HepG2 (cell line): Measurements from ENCODE around the gene UTP3. TPM values are rescaled to one million over a fixed set of nuclear protein-coding genes. Genes with fewer than 3 reads are reported as not detected.
A peak's percentile ranks its signal among the peaks of the same experiment; 100 is the strongest.

Experiments used
- ATAC-seq: fragments of 200-7000 bp; cut with Tn5 transposase; 3 replicates; pipeline ENCODE4 v1.9.1; 2020; ENCODE audit warnings: mild to moderate bottlenecking, moderate library complexity
- BruUV-seq: library from RNA; stranded (reverse); fragments of 400-500 nt; replicated peaks from 2 replicates; lab custom pipeline; 2021; lab: Mats Ljungman, UMichigan
- CTCF ChIA-PET: fragments of 300-600 bp; formaldehyde crosslinking; extraction: SDS; loops from one replicate; lab custom pipeline; 2021; ENCODE audit warnings: low total read pairs, inconsistent platforms, low intra/inter-chr PET ratio; lab: Yijun Ruan, JAX
- POLR2A ChIA-PET: fragments of 350-600 bp; sonication (Branson Sonifier 250); formaldehyde crosslinking; loops from one replicate; lab custom pipeline; 2020; ENCODE audit warnings: antibody characterized with exemption, inconsistent platforms; lab: Yijun Ruan, JAX
- DNase-seq: peaks from one replicate; pipeline ENCODE4 v3.0.0-alpha.2; 2015; ENCODE audit warnings: low spot score
- FAIRE-seq: peaks from 3 replicates; lab custom pipeline; 2011; peaks lifted over from hg19 to GRCh38; lab: Jason Lieb, UNC
- H2AFZ ChIP-seq: one replicate; pipeline ENCODE4 v1.6.1; 2011; ENCODE audit warnings: low read length, inconsistent platforms
- H3K27ac ChIP-seq: fragments of 300-600 bp; 3 replicates; pipeline ENCODE4 v1.8.0; 2011; ENCODE audit warnings: mixed run types, mild to moderate bottlenecking, mixed read lengths, low read length, inconsistent platforms; ENCODE audit not compliant: insufficient read depth; ENCODE audit errors: extremely low read length
- H3K27me3 ChIP-seq, 2 experiments: fragments of 200-600 bp in 1 of 2; 2 replicates in 1 of 2; 3 replicates in 1 of 2; pipeline versions ENCODE4 v1.6.0 to v1.8.0; 2011; ENCODE audit warnings: low read length in 2 of 2, mild to moderate bottlenecking in 2 of 2, moderate library complexity in 2 of 2, inconsistent platforms in 1 of 2; ENCODE audit not compliant: insufficient read depth in 2 of 2, control insufficient read depth in 1 of 2
- H3K36me3 ChIP-seq, 2 experiments: fragments of 200-600 bp in 1 of 2; replicated peaks in 1 of 2; 2 replicates in 1 of 2; 3 replicates in 1 of 2; pipeline versions ENCODE4 v1.5.1 to v1.8.0; 2011; ENCODE audit warnings: low read length in 2 of 2, inconsistent platforms in 1 of 2; ENCODE audit not compliant: insufficient read depth in 2 of 2, control insufficient read depth in 1 of 2
- H3K4me1 ChIP-seq: 2 replicates; pipeline ENCODE4 v1.5.1; 2012; ENCODE audit warnings: low read length, inconsistent platforms; ENCODE audit not compliant: insufficient read depth
- H3K4me2 ChIP-seq: 2 replicates; pipeline ENCODE4 v1.6.0; 2011; ENCODE audit warnings: low read depth, low read length, inconsistent platforms
- H3K4me3 ChIP-seq, 3 experiments: fragments of 200-600 bp in 1 of 3; sonication (generic), shearing (Covaris generic) in 1 of 3; replicated peaks in 1 of 3; 2 replicates each; pipeline ENCODE4 v1.5.1; 2011 to 2016; ENCODE audit warnings: low read length in 3 of 3, inconsistent platforms in 2 of 3, low read depth in 2 of 3, mild to moderate bottlenecking in 2 of 3, control low read depth in 1 of 3, mixed read lengths in 1 of 3; ENCODE audit not compliant: insufficient read depth in 1 of 3
- H3K79me2 ChIP-seq: one replicate; pipeline ENCODE4 v1.6.1; 2011; ENCODE audit warnings: low read length, inconsistent platforms; ENCODE audit not compliant: insufficient read depth
- H3K9ac ChIP-seq: 2 replicates; pipeline ENCODE4 v1.6.0; 2011; ENCODE audit warnings: mild to moderate bottlenecking, low read depth, low read length, inconsistent platforms; ENCODE audit not compliant: insufficient read depth
- H3K9me3 ChIP-seq: 2 replicates; pipeline ENCODE4 v1.5.1; 2012; ENCODE audit warnings: mild to moderate bottlenecking, low read length
- H4K20me1 ChIP-seq: 2 replicates; pipeline ENCODE4 v1.6.0; 2011; ENCODE audit warnings: inconsistent platforms, mild to moderate bottlenecking, low read length, moderate library complexity; ENCODE audit not compliant: insufficient read depth
- IKZF4 ChIP-seq: sonication (generic); formaldehyde crosslinking; IDR thresholded peaks from 2 replicates; pipeline ENCODE4 v1.5.1; 2020; ENCODE audit warnings: borderline replicate concordance, mild to moderate bottlenecking, low read depth, missing genetic modification reagents; ENCODE audit errors: not compliant biosample characterization
- IRF2 ChIP-seq: IDR thresholded peaks from 2 replicates; pipeline ENCODE4 v1.6.1; 2018; ENCODE audit warnings: missing genetic modification reagents, missing compliant biosample characterization
- NCOA2 ChIP-seq: sonication (generic); formaldehyde crosslinking; IDR thresholded peaks from 2 replicates; pipeline ENCODE4 v1.8.0; 2022; ENCODE audit warnings: inconsistent platforms
- PAWR ChIP-seq: sonication (generic); formaldehyde crosslinking; IDR thresholded peaks from 2 replicates; pipeline ENCODE4 v1.4.0; 2020; ENCODE audit warnings: missing genetic modification reagents, mild to moderate bottlenecking, borderline replicate concordance
- PAX8 ChIP-seq: sonication (generic); formaldehyde crosslinking; IDR thresholded peaks from 2 replicates; pipeline ENCODE4 v1.8.0; 2022; ENCODE audit warnings: mild to moderate bottlenecking, missing genetic modification reagents, borderline replicate concordance
- RAD51 ChIP-seq: fragments of 450-650 bp; IDR thresholded peaks from 2 replicates; pipeline ENCODE4 v1.6.1; 2016; ENCODE audit warnings: borderline replicate concordance
- RFX3 ChIP-seq: IDR thresholded peaks from 2 replicates; pipeline ENCODE4 v1.6.1; 2016; ENCODE audit warnings: missing biosample characterization, missing genetic modification reagents
- TAF15 ChIP-seq: fragments of 200-400 bp; formaldehyde crosslinking; IDR thresholded peaks from one replicate; pipeline ENCODE4 v1.6.1; 2018; ENCODE audit warnings: mild to moderate bottlenecking, low read depth, low read length; ENCODE audit not compliant: poor library complexity, severe bottlenecking
- WGBS: methylation state at CpG from one replicate; pipeline ENCODE4 v1.1.6; 2017; ENCODE audit warnings: low lambda C conversion rate; 5-methylcytosine and 5-hydroxymethylcytosine counted together
- in situ Hi-C: cut with HindIII; loops from 2 replicates; pipeline ENCODE4 v1.10.0; 2017; ENCODE audit warnings: low pct_unique_long_range_greater_than_20kb; ENCODE audit not compliant: extremely low pct_ligation_motif_present
- intact Hi-C: fragments of 100-400 bp; cut with micrococcal nuclease; formaldehyde crosslinking; loops from one replicate; pipeline ENCODE4 v1.10.0; 2022; ENCODE audit not compliant: unreplicated experiment
- polyA plus RNA-seq, 8 experiments: library from polyadenylated mRNA; depleted of rRNA in 3 of 8; stranded (reverse) in 7 of 8; unstranded in 1 of 8; fragments of >200 nt; fragmentation: Illumina TruSeq in 4 of 8; extraction: Trizol in 4 of 8; gene quantifications; 2 replicates each; pipeline versions ENCODE4 v1.2.1 to v1.2.3, GENCODE V29; 2011 to 2016; ENCODE audit warnings: low read depth in 4 of 8, missing spikeins in 1 of 8, mixed read lengths in 1 of 8; ENCODE audit not compliant: insufficient read depth in 1 of 8
- total RNA-seq, 5 experiments: library from RNA; depleted of rRNA; stranded (reverse); fragments of >200 nt; fragmentation: Illumina TruSeq; extraction: Trizol; gene quantifications; 2 replicates each; pipeline ENCODE4 v1.2.3, GENCODE V29; 2016; ENCODE audit warnings: low read depth in 1 of 5
- TF ChIP-seq, protein P1 (sequence below): sonication (generic); formaldehyde crosslinking; IDR thresholded peaks from 2 replicates; pipeline ENCODE4 v1.4.0; 2020; ENCODE audit warnings: mild to moderate bottlenecking, missing genetic modification reagents
- TF ChIP-seq, protein P2 (sequence below): sonication (generic); formaldehyde crosslinking; IDR thresholded peaks from 2 replicates; pipeline ENCODE4 v1.8.0; 2022; ENCODE audit warnings: missing genetic modification reagents, mild to moderate bottlenecking, moderate library complexity, borderline replicate concordance

Gene UTP3
- total and polyA plus RNA-seq, 2 of the 13 experiments (the other 11 are each of a cell fraction or from before 2014, with no cell fraction given) = 6.9 to 19.5 TPM

DNA sequence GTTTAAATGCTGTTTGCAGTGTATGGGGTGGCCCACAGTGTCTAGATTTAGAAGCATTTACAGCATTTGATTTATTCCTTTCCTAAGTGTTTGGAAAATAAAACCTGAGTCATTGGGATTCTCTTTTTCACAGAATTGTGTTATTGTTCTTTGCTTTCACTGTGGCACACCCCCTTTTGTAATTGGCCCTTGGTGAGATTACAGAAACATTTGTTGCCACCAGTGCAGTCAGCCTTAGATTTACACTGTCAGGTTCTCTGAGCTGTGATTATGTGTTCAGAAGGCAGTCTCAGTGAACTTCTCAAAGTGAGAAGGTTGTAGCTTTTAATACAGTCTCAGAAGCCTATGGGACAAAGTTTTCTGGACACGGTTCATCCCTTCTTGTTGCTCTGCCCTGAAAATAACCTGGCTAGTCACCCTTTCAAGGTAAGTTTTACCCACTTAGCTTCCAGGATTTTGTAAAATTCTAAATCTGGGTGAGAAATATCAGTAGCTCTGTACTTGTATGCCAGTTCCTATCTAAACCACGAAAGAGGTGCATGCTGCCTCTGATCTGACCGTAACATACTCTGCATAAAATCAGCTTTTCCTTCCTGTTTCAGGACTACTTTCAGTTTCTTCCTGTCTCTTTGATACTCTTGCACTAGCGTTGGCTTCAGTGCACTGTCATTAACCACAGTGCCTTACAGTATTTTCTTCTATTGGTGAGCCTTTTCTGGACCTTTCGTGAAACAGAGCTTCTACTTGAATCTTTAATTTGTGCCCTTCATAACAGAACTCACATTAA lies 46.0 kb downstream of the UTP3 start (continued):
- peak; percentile 41; the same call in 1 of the 2 replicates for TF ChIP-seq IRF2
- TF ChIP-seq, protein P1, sequence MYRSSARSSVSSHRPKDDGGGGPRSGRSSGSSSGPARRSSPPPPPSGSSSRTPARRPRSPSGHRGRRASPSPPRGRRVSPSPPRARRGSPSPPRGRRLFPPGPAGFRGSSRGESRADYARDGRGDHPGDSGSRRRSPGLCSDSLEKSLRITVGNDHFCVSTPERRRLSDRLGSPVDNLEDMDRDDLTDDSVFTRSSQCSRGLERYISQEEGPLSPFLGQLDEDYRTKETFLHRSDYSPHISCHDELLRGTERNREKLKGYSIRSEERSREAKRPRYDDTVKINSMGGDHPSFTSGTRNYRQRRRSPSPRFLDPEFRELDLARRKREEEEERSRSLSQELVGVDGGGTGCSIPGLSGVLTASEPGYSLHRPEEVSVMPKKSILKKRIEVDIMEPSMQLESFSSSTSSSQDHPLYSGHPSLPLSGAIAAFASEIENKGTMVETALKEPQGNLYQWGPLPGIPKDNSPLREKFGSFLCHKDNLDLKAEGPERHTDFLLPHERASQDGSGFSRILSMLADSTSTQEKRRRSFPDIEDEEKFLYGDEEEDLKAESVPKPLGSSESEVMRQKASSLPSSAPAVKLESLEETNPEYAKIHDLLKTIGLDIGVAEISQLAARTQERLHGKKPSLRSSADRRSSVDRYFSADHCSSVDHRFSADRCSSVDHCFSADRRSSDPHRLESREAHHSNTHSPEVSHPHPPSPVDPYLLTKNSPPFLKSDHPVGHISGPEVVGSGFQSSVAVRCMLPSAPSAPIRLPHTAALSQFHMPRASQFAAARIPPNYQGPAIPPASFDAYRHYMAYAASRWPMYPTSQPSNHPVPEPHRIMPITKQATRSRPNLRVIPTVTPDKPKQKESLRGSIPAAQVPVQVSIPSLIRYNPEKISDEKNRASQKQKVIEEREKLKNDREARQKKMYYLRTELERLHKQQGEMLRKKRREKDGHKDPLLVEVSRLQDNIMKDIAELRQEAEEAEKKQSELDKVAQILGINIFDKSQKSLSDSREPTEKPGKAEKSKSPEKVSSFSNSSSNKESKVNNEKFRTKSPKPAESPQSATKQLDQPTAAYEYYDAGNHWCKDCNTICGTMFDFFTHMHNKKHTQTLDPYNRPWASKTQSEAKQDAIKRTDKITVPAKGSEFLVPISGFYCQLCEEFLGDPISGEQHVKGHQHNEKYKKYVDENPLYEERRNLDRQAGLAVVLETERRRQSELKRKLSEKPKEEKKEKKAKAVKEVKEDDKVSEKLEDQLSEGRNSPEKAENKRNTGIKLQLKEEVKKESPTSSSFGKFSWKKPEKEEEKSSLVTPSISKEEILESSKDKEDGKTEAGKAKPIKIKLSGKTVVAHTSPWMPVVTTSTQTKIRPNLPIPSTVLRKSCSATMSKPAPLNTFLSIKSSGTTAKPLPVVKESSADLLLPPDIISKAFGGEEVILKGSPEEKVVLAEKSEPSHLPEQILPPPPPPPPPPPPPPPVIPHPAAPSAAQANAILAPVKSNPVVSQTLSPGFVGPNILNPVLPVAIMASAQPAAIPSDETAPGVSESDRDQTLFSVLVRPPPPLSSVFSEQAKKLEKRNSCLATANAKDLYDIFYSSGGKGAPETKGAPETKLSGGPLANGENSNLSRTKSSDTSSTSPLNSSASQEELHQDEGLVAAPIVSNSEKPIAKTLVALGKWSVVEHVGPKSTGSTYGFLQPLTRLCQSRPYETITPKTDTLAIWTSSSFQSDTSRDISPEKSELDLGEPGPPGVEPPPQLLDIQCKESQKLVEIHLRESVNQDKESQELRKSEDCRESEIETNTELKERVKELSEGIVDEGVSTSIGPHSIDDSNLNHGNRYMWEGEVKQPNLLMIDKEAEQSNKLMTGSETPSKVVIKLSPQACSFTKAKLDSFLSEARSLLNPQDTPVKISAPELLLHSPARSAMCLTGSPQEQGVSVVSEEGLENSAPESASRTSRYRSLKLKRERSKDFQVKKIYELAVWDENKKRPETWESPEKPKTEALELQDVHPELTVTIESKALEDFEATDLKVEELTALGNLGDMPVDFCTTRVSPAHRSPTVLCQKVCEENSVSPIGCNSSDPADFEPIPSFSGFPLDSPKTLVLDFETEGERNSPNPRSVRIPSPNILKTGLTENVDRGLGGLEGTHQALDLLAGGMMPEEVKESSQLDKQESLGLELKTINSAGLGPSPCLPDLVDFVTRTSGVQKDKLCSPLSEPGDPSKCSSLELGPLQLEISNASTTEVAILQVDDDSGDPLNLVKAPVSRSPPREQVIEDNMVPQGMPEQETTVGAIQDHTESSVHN = no peak

GRCh38 chr4:70734971-70735370 lies 46.6 kb downstream of the UTP3 start:
- POLR2A ChIA-PET = interaction anchor here (1.3 to 2.0 kb wide), 2 partner anchors 29 to 103 kb away, joined by 5 read pairs; no protein-coding TSS in a partner anchor
- CTCF ChIA-PET = no interaction called here
- no peak overlapping the region for H2AFZ ChIP-seq
- no peak for DNase-seq
- peak overlapping the region; percentile 70 for H3K4me2 ChIP-seq
- H4K20me1 ChIP-seq = no peaks in the 10 kb centered on the region
- in situ Hi-C loops = no loop called here
- 86% methylated on average over 3 of the region's 3 CpGs for WGBS
- peaks cover 4% of the 10 kb centered on the region for H3K79me2 ChIP-seq
- H3K9me3 ChIP-seq = no peaks in the 10 kb centered on the region
- peak; percentile 42 for ATAC-seq
- peaks cover 36% of the 10 kb centered on the region for H3K4me1 ChIP-seq
- intact Hi-C loops = loop anchor here (2.0 kb wide), 1 partner anchor 30 kb away; no protein-coding TSS in a partner anchor
- peak overlapping the region in 2 of 3 experiments; percentile 14 to 17; a peak in 4 of 6 replicates for H3K4me3 ChIP-seq
- peak overlapping the region; percentile 50; the same call in 1 of the 2 replicates for H3K9ac ChIP-seq
- no peaks in the 10 kb centered on the region for H3K27me3 ChIP-seq
- TSS peak; percentile 34 for BruUV-seq
- no peak for FAIRE-seq
- no peaks in the 10 kb centered on the region for H3K36me3 ChIP-seq
- TF ChIP-seq, protein P2, sequence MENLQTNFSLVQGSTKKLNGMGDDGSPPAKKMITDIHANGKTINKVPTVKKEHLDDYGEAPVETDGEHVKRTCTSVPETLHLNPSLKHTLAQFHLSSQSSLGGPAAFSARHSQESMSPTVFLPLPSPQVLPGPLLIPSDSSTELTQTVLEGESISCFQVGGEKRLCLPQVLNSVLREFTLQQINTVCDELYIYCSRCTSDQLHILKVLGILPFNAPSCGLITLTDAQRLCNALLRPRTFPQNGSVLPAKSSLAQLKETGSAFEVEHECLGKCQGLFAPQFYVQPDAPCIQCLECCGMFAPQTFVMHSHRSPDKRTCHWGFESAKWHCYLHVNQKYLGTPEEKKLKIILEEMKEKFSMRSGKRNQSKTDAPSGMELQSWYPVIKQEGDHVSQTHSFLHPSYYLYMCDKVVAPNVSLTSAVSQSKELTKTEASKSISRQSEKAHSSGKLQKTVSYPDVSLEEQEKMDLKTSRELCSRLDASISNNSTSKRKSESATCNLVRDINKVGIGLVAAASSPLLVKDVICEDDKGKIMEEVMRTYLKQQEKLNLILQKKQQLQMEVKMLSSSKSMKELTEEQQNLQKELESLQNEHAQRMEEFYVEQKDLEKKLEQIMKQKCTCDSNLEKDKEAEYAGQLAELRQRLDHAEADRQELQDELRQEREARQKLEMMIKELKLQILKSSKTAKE = no peak
- TF ChIP-seq RFX3 (CRISPR knock-in tag) (no peak), IKZF4 (CRISPR knock-in tag) (no peak), TAF15 (no peak), RAD51 (no peak), PAWR (CRISPR knock-in tag) (no peak), PAX8 (CRISPR knock-in tag) (no peak), NCOA2 (no peak)
- TF ChIP-seq, all 625 proteins: peak for 0
- peak overlapping the region; percentile 53 for H3K27ac ChIP-seq
